ENCODE data around the gene SLC6A4. TPM values are rescaled to one million over a fixed set of nuclear protein-coding genes. Genes with fewer than 3 reads are reported as not detected.

SLC6A4 gene
- total and polyA plus RNA-seq, 2 of the 8 experiments (the other 6 are each of a cell fraction or from before 2014, with no cell fraction given), result 0.09 to 0.33 TPM

DNA sequence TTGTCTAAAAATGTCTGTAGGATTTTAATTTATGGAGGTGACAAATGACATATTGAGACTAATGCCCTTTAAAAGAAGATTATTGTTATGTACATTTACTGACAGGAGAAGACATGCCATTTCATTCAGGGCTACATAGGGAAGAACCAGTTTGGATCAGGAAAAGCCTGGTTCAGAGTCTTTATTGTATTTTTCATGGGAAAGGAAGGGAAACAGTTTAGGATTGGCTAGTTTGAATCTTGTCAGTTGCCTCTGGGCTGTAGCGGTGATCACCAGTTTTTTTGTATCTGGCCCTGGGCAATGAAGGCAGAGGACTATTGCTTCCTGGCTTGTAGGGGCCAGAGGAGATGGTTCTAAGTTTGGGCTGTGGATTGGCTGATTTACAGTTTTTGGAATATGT, 87.1 kb downstream of the SLC6A4 start (continued):
- TF ChIP-seq, protein P1, sequence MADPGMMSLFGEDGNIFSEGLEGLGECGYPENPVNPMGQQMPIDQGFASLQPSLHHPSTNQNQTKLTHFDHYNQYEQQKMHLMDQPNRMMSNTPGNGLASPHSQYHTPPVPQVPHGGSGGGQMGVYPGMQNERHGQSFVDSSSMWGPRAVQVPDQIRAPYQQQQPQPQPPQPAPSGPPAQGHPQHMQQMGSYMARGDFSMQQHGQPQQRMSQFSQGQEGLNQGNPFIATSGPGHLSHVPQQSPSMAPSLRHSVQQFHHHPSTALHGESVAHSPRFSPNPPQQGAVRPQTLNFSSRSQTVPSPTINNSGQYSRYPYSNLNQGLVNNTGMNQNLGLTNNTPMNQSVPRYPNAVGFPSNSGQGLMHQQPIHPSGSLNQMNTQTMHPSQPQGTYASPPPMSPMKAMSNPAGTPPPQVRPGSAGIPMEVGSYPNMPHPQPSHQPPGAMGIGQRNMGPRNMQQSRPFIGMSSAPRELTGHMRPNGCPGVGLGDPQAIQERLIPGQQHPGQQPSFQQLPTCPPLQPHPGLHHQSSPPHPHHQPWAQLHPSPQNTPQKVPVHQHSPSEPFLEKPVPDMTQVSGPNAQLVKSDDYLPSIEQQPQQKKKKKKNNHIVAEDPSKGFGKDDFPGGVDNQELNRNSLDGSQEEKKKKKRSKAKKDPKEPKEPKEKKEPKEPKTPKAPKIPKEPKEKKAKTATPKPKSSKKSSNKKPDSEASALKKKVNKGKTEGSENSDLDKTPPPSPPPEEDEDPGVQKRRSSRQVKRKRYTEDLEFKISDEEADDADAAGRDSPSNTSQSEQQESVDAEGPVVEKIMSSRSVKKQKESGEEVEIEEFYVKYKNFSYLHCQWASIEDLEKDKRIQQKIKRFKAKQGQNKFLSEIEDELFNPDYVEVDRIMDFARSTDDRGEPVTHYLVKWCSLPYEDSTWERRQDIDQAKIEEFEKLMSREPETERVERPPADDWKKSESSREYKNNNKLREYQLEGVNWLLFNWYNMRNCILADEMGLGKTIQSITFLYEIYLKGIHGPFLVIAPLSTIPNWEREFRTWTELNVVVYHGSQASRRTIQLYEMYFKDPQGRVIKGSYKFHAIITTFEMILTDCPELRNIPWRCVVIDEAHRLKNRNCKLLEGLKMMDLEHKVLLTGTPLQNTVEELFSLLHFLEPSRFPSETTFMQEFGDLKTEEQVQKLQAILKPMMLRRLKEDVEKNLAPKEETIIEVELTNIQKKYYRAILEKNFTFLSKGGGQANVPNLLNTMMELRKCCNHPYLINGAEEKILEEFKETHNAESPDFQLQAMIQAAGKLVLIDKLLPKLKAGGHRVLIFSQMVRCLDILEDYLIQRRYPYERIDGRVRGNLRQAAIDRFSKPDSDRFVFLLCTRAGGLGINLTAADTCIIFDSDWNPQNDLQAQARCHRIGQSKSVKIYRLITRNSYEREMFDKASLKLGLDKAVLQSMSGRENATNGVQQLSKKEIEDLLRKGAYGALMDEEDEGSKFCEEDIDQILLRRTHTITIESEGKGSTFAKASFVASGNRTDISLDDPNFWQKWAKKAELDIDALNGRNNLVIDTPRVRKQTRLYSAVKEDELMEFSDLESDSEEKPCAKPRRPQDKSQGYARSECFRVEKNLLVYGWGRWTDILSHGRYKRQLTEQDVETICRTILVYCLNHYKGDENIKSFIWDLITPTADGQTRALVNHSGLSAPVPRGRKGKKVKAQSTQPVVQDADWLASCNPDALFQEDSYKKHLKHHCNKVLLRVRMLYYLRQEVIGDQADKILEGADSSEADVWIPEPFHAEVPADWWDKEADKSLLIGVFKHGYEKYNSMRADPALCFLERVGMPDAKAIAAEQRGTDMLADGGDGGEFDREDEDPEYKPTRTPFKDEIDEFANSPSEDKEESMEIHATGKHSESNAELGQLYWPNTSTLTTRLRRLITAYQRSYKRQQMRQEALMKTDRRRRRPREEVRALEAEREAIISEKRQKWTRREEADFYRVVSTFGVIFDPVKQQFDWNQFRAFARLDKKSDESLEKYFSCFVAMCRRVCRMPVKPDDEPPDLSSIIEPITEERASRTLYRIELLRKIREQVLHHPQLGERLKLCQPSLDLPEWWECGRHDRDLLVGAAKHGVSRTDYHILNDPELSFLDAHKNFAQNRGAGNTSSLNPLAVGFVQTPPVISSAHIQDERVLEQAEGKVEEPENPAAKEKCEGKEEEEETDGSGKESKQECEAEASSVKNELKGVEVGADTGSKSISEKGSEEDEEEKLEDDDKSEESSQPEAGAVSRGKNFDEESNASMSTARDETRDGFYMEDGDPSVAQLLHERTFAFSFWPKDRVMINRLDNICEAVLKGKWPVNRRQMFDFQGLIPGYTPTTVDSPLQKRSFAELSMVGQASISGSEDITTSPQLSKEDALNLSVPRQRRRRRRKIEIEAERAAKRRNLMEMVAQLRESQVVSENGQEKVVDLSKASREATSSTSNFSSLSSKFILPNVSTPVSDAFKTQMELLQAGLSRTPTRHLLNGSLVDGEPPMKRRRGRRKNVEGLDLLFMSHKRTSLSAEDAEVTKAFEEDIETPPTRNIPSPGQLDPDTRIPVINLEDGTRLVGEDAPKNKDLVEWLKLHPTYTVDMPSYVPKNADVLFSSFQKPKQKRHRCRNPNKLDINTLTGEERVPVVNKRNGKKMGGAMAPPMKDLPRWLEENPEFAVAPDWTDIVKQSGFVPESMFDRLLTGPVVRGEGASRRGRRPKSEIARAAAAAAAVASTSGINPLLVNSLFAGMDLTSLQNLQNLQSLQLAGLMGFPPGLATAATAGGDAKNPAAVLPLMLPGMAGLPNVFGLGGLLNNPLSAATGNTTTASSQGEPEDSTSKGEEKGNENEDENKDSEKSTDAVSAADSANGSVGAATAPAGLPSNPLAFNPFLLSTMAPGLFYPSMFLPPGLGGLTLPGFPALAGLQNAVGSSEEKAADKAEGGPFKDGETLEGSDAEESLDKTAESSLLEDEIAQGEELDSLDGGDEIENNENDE (IDR thresholded peaks at IDR 0.05; ENCODE audit: insufficient replicate concordance, low read length), result no peak
- TF ChIP-seq, protein P2, sequence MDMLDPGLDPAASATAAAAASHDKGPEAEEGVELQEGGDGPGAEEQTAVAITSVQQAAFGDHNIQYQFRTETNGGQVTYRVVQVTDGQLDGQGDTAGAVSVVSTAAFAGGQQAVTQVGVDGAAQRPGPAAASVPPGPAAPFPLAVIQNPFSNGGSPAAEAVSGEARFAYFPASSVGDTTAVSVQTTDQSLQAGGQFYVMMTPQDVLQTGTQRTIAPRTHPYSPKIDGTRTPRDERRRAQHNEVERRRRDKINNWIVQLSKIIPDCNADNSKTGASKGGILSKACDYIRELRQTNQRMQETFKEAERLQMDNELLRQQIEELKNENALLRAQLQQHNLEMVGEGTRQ (IDR thresholded peaks at IDR 0.05; ENCODE audit: low read length), result no peak
- TF ChIP-seq ZNF274 (IDR thresholded peaks at IDR 0.05; ENCODE audit: borderline replicate concordance, extremely low read depth, low read length) (no peak), RBBP5 (IDR thresholded peaks at IDR 0.05; ENCODE audit: borderline replicate concordance, low read depth, low read length) (no peak), BCL11A (IDR thresholded peaks at IDR 0.05; ENCODE audit: low read depth in 2 of 2, low read length in 2 of 2) (no peak), TAF7 (optimal IDR thresholded peaks at IDR 0.05; ENCODE audit: borderline replicate concordance, low read depth, low read length) (no peak), HDAC6 (IDR thresholded peaks at IDR 0.05; ENCODE audit: low read depth, low read length) (no peak), SP1 (IDR thresholded peaks at IDR 0.05; ENCODE audit: low read depth, low read length) (no peak)
- TF ChIP-seq, protein P3, sequence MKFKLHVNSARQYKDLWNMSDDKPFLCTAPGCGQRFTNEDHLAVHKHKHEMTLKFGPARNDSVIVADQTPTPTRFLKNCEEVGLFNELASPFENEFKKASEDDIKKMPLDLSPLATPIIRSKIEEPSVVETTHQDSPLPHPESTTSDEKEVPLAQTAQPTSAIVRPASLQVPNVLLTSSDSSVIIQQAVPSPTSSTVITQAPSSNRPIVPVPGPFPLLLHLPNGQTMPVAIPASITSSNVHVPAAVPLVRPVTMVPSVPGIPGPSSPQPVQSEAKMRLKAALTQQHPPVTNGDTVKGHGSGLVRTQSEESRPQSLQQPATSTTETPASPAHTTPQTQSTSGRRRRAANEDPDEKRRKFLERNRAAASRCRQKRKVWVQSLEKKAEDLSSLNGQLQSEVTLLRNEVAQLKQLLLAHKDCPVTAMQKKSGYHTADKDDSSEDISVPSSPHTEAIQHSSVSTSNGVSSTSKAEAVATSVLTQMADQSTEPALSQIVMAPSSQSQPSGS (IDR thresholded peaks at IDR 0.05; ENCODE audit: low read length), result no peak

Measured in H1 (cell line).